Cerebellar cortex (tissue), 1 donor: ENCODE data around the gene TPRKB.
"Not testable (repeated sequence)": the region's sequence is repeated elsewhere in the genome, so short reads cannot be mapped to it uniquely, and the experiment has no call there.

Experiments
- DNase-seq: peaks from one replicate; pipeline ENCODE4 v3.0.0-alpha.2; 2015; ENCODE audit warnings: low spot score

TPRKB gene

DNA sequence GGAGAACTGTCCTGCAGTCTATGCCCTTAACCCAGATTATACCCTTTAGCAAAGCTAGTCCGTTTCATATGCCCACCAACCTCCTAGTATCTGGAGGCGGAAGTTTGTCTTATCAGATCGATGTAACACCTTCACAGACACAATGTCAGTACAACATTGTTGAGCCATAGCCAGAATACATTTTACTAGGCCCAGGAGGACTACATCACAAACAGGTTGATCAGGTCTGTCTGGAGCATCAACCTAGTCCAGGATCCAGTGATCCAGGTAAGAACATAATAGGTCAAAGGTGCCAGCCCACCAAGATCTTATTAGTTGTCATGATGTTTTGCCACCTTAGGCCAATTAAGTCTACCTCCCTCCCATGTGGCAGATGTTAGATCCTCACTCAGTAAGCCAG, 2.0 kb upstream of the TPRKB start:
- no peak for DNase-seq

DNA sequence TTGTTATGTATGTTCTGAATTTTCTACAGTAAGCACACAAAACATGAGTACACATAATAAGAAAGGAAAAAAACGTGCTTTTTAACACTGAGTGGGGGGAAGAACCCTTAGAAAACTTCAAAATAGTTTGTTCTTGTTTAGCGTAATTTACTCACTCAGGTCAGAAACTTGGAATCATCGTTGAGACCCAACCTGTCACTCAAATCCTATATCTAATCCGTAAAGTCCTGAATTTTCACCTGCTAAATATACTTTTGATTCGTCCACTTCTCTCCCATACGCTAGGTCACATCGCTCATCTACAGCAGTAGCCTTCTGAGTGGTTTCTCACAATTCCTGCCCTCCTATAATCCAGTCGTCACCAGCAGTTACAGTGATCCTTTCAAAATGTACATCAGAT, 767 bp downstream of the TPRKB start:
- no peak for DNase-seq

DNA sequence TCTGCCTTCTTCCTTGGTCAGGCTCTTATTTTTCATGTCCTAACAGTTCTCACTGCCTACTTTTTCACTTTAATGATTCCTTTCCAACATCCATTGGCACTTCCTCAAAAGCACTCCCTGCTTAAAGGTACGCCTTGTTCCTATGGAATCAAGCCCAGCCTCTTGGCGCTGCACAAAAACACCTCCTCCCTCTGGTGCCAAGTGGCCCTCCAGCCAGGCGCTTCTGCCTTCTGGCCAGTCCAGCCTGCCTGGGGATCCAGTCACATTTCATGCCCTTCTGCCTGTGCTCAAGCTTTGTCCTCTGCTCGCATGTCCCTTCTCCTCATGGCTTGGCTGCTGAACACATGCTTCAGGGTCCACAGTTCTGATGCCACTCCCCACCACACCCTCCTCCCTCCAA, 6.3 kb downstream of the TPRKB start:
- peak; percentile 98 for DNase-seq

DNA sequence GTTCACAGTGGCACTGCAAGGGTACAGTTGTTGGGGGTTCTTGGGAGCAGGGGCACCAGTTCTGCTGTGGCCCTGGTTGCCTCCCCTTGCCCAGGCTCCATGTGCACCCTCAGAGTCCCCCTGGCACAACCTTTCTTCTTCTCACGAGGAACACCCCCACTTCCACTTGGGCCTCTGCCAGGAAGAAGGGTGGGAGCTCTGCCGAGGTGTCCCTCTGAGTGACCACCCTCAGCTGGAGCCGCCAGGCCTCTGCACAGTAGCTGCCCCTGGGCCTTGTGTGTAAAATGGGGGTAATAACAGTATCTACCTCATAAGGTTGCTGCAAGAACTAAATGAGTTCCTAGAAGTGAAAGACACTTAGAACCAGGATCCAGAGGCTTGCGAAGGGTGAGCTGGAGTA, 8.4 kb downstream of the TPRKB start:
- no peak for DNase-seq

DNA sequence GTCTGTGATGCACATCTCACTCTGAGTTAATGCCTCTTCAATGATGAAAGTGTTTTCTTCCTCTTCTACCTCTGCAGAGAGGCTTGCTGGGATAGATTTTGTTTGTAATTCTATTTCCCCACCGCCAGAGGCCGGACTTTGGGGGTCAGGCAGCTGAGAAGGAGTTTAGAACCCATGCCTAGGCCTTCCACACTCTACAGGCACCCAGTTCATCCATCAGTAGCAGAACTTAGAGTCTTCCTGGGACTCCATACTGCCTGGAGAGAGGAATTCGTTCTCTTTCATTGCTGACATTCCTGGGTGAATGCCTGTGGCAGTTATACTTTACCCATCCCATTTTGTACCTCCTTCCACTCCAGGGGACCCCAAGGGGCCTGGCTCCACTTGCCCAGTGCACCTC, 9.1 kb downstream of the TPRKB start:
- no peak for DNase-seq

DNA sequence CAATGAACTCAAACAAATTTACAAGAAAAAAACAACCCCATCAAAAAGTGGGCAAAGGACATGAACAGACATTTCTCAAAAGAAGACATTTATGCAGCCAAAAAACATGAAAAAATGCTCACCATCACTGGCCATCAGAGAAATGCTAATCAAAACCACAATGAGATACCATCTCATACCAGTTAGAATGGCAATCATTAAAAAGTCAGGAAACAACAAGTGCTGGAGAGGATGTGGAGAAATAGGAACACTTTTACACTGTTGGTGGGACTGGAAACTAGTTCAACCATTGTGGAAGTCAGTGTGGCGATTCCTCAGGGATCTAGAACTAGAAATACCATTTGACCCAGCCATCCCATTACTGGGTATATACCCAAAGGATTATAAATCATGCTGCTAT, 10.5 kb downstream of the TPRKB start:
- DNase-seq = not testable (repeated sequence)

DNA sequence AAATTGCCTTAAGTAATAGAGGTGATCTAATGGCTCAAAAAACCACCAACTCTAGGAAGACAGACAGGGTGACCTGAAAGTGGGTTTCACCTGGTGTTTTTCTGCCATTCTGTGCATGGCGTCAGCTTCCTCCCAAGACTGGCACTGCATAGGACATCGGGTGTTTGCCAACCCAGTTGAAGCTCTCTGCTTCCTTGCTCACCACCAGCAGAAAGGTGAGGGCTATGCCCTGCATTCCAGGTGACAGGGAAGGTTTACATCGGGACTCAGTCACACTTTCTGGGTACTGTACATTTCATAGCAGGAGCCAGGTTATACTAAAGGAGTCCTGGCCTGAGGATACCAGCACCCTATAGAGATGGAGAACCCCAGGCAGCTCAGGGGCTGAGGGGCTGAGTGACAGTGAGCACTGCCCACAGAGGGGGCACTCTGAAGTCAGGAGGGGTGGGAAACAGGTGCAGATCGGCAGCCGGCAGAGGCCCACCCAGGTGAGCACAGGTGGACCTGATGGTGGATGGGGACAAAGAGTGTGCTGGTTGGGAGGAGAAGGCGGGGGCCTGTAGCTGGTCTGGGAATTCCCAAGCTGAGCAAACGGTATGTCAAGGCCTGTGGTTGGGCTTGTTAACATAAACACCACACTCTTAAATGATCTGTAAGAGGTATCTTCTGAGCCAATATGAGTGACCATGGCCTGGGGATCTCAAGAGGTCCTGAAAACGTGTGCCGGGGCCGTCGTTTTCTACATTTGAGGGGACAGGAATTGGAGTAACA, 18.1 kb downstream of the TPRKB start:
- DNase-seq = no peak

DNA sequence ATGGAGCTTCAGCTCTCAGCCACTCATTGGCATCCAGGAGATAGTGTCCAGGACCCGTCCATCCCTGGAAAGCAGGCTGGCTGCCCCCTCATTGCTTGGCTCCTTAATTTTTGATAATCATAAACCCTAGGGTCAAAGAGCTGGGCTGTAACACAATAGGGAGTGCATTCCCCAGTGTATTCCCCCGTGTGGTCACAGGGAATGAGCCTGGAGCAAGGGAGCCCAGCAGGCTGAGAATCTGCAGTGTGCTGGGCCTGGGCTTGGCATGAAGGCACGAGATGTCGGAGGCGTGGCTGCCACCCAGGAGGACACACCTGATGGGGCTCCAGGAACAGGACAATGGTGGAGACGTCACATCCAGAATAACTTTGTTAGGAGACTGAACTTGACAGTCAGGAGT, 18.7 kb downstream of the TPRKB start:
- no peak for DNase-seq

DNA sequence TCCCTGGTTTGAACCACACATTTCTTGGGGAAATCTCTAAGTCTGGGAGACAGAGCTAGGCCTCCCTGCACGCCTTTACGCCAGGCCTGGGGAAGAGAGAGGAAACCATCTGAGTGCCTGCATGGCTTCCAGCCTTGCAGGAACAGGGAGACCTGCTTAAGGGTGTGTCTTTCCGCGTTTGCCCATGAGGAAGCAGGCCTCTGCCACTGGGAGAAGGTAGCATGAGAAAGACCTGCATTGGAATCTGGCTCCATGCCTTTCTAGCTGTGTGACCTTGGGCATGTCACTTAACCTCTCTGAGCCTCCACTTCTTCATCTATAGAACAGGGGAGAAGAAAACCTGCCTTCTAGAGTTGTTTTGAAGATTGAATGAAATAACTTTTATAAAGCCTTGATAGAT, 19.4 kb downstream of the TPRKB start:
- not testable (repeated sequence) for DNase-seq

DNA sequence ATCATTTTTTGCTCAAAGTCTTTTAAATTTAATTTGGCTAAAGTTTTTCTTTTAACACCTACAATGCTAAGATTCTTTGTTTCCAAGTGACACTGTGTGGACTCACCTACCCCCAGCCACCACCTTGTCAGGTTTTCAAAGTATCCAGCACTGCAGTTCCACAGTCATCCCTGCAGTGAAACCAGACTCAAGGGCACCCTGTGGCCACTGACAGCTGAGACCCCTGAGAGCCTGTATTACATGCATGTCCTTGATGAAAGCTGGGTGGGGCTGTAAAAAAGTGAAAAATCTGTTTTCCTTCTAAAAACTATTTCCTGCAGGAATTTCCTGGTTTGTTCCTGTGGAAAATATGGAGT, 19.9 kb downstream of the TPRKB start:
- no peak for DNase-seq

DNA sequence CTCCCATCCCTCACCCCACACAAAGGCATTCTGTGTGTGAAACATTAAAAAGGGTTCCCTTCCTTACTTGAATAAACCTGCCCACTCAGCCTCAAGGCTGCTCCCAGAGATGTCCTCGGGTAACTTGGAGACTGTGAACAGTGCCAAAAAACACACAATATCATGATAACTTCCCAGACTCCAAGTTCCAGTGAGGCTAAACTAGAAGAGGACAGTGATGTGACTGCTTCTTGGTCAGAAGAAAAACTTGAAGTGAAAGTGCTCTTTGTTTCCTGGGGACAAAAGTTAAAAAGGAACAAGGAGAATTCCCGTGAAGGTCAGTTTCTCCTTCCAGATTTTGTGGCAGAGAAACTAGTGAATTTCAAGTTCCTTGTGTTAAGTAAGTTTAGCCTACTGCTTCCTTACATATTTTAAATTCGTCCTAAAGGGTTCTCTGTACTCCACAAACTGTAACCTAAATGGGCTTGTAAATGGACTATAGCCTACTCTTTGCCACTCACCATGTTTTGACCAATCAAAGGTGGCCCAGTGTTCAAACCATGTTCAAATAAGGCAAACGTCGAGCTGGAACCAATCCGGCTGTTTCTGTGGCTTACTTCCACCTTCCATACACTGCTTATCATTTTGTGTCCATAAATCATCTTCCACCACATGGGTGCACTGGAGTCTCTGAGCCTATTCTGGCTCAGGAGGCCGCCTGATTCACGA, 20.4 kb downstream of the TPRKB start:
- DNase-seq = no peak

DNA sequence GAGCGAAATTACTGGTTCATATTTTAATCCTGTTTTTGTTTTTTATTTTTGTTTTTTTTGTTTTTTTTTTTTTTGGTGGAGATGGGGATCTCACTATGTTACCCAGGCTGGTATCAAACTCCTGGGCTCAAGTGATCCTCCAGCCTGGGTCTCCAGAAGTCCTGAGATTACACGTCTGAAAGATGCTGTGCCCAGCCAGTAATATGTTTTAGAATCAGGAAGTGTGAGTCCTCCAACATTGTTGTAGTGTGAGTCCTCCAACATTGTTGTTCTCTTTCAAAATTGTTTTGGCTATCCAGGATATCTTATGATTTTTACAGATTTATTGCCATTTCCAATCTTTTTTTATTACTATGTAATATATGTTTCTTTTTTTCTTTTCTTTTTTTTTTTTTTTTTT, 23.1 kb downstream of the TPRKB start:
- DNase-seq = no peak

DNA sequence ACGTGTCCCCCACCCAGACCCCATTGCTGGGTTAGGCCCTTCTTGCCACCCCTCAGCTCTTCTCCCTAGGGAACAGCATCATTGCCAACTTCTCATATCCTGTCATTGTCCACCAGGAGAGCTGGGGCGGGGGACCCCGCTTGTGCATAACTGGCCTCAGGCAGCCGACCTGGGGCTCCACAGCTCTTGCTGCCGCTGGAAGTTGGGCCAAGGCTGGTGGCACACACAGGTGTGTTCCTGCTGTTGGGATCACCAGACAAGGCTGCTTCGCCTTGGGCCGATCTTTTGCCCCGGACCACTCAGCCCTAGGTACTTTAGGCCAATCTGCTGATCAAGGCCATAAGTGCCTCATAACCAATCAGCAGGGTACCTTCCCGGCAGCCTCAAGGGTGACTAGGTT, 28.6 kb downstream of the TPRKB start:
- DNase-seq = no peak

DNA sequence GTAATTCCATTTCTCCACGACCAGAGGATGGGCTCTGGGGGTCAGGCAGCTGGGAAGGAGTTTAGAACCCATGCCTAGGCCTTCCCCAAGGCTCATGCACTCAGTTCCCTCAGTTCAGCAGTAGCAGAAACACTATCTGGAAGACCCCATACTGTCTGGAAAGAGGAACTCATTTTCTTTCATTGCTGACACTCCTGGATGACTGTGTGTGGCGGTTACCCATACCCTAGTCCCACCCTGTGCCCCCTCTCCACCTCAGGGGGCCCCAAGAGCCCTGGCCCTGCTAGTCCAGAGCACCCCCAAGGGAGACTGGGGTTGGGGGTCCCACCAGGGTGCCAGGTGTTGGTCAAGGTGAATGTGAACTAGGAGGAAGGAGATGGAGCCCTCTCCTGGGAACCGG, 29.5 kb downstream of the TPRKB start:
- DNase-seq = no peak

DNA sequence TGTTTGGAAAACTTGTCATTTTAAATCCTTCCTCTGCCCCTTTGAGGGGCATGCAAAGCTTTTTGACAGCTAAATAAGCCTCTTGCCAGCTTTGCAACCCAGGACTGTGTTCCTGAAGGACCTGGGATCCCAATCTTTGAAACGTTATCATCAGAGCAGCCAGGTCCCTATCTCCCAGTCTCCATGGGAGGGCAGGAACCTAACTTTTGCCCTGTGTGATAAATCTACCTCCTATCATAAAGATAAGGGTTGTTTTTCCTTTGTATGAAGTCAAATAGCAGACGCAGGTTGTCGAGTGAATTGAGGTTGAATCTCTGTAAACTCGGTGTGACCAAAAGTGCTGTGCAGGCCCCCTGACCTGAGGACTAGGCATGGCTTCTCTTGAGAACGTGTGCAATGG, 30.1 kb downstream of the TPRKB start:
- no peak for DNase-seq

DNA sequence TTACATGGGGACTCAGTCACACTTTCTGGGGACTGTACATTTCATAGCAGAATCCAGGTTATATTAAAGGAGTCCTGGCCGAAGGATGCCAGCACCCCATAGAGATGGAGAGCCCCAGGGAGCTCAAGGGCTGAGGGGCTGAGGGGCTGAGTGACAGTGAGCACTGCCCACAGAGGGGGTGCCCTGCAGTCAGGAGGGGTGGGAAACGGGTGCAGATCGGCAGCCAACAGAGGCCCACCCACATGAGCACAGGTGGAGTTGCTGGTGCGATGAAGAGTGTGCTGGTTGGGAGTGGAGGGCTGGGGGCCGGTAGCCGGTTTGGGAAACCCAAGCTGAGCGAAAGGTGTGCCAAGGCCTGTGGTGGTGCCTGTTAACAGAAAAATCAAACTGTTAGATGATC, 32.1 kb downstream of the TPRKB start:
- DNase-seq = no peak

DNA sequence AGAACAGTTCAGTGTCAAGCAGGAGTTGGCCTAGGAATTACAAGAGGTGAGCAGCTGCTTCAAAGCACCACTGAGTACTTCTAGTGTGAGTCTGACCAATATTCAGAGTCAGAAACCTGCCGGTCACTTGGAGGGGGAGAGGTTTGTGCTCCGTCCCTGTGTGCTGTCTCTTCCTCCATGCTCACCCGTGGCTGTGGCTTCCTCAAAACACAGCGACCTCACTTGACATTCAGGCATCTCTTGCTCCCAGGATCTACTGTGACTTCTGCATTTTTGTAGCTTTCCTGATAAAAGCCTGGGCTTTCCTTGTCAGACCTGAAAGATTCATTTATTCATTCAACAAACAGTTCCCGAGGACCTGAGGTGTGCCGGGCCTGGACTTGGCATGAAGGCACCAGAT, 32.9 kb downstream of the TPRKB start:
- DNase-seq = no peak

DNA sequence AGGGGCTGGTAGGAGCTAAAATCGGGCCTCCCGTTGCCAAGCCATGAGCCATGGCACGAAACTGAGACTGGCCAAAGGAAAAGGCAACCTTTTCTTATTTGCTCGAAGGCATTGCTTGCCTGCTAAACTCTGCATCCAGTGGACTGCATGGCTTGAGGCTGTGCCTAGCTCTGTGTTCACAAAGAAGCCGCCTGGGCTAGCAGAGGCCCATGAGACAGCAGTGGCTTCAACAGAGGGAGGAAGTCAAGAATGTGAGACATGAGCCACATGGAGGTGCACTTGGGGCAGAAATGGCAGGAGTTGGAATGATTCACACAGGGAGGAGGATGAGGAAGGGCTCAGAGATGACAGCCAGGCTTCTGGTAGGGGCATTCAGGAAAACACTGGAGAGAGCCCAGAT, 33.5 kb downstream of the TPRKB start:
- DNase-seq = no peak

DNA sequence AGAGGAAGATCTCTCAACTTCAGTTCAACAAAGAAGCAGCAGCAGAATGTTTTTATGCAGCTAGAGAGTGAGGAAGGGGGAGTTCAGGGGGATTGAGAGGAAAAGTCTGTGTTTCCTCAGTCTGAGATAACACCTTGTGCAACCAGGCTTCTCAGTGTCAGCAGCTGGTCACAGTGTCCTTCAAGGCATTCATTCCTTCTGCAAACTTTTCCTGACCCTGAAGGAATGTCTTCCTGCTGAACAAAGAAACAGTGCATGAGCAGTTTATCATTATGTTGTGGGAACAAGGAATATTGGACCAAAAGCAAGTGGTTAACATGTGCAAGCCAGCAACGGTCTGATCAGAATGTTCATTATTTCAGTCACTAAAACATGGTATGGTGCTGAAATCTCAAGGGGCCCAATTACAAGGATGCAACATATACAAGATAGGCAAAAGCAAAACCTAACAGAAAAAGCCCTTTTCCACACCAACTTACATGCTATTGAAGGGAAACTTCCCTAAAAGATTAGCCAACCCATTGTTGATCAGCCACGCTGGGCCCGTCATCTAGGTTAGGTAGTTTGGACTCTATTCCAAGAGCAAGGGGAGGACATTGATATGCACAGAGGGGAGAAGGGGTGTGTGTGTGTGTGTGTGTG, 34.2 kb downstream of the TPRKB start:
- DNase-seq = not testable (repeated sequence)

DNA sequence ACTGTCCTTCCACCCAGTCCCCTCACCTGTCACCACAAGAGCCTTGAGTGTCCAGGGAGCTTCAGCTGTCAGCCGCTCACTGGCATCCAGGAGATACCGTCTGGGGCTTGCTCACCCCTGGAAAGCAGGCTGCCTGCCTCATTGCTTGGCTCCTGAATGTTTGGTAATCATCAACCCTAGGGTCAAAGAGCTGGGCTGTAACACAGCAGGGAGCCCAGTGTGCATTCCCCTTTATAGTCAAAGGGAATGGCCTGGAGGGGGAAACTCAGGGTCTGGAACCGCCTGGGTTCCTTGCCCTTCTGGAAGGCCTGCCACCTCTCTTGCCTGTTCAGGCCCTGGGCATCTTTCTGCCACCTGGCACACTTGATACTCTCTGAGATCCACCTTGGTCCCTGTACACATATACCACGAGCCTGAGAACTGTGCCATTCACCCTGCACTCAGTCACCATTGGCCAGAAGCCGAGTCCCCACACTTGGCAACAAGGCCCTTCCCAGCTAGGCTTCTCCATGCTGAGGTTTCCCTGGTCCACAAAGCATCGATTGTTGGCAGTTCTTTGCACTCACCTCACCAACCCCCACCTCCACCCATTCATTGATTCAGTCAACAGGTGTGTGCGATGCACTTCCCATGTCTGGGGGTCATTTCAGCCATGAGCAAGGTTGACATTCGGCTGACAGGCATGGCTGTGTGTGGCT, 35.0 kb downstream of the TPRKB start:
- DNase-seq = no peak

DNA sequence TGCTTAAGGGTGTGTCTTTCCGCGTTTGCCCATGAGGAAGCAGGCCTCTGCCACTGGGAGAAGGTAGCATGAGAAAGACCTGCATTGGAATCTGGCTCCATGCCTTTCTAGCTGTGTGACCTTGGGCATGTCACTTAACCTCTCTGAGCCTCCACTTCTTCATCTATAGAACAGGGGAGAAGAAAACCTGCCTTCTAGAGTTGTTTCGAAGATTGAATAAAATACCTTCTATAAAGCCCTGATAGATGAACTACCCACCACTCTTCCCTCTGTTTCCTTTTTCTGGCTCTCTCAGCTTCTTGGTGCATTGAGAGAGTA, 35.7 kb downstream of the TPRKB start:
- not testable (repeated sequence) for DNase-seq

DNA sequence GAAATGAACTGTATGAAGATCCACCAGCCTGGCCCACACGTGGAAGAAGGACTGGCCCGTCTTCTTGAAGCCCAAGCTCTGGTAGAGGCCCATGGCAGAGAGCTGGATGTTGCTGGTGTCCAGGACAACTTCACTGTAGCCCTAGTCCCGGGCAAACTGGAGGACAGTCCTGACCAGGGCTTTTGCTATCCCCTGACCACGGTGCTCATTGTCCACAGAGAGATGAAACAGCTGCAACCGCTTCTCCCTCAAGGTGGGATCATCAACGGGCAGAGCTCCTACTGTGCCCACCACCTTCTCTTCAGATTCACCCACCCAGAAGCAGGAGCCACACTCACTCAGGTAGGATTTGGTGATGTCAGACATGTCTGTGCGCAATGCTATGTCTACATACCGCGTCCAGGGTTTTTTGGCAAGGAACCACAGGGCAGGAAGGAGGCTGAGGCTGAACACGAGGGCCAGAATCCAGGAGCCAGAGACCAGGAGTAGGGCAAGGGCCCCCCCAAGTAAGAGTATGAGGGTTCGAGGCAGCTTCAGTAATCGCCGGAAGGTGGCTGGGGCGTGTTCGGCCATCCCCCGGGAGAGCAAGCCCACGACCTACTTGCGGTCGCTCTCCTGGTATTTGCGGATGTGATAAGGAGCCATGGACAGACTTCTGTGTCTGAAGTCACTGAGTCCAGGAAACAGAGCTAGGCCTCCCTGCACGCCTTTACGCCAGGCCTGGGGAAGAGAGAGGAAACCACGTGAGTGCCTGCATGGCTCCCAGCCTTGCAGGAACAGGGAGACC, 36.3 kb downstream of the TPRKB start:
- no peak for DNase-seq
